Raji (cell line): ENCODE measurements around the gene FIBP.

Experiments
- POLR2A ChIP-seq: IDR thresholded peaks from 2 replicates; pipeline ENCODE4 v1.6.1; 2011; ENCODE audit warnings: low read depth, low read length, control low read depth; ENCODE audit not compliant: insufficient read depth

Gene FIBP

GRCh38 chr11:65834202-65834601 is 54.1 kb downstream of the FIBP start:
- TF ChIP-seq POLR2A: no peak
